Ureter (tissue), 1 donor: ENCODE measurements around the gene TTC31. TPM values are rescaled to one million over a fixed set of nuclear protein-coding genes. Genes with fewer than 3 reads are reported as not detected.
"Not testable (repeated sequence)": the region's sequence is repeated elsewhere in the genome, so short reads cannot be mapped to it uniquely, and the experiment has no call there.

Experiments used
- DNase-seq: peaks from one replicate; pipeline ENCODE4 v3.0.0-alpha.2; 2020; ENCODE audit warnings: low spot score
- total RNA-seq: library from RNA; stranded (reverse); gene quantifications from one replicate; pipeline ENCODE4 v1.2.4, GENCODE V29; 2023
- donor health status: DM: yes; HTN: yes; CAD: no.

TTC31 gene
- total RNA-seq, 1 donor from 2014 or later = 22.5 TPM

DNA sequence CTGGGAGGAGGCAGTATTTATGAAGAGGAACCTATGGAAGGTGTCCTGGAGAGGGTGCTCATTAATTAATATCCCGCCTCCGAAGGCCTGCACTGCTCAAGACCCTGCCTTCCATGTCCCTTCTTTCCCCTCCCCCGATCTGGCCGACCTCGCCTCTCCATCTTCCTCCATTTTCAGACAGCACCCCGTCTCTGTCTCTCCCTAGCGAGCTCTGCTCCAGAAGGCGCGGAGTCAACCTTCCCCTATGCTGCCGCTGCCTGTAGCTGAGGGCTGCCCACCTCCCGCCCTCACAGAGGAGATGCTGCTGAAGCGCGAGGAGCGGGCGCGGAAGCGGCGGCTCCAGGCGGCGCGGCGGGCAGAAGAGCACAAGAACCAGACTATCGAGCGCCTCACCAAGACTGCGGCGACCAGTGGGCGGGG is 25.7 kb upstream of the TTC31 start:
- no peak for DNase-seq

GRCh38 chr2:74457549-74458131 is 25.2 kb upstream of the TTC31 start:
- DNase-seq = peak; percentile 77

- DNase-seq = peak; percentile 100
These were observed 24.5 kb upstream of the TTC31 start, which contains the start of gene WBP1 for GRCh38 chr2:74458132-74458937. Gene WBP1 (plus strand): TSS chr2:74458438. CDS start chr2:74458603, 165 bp downstream.

- no peak for DNase-seq
These were observed 23.9 kb upstream of the TTC31 start for GRCh38 chr2:74458938-74459363.

DNA sequence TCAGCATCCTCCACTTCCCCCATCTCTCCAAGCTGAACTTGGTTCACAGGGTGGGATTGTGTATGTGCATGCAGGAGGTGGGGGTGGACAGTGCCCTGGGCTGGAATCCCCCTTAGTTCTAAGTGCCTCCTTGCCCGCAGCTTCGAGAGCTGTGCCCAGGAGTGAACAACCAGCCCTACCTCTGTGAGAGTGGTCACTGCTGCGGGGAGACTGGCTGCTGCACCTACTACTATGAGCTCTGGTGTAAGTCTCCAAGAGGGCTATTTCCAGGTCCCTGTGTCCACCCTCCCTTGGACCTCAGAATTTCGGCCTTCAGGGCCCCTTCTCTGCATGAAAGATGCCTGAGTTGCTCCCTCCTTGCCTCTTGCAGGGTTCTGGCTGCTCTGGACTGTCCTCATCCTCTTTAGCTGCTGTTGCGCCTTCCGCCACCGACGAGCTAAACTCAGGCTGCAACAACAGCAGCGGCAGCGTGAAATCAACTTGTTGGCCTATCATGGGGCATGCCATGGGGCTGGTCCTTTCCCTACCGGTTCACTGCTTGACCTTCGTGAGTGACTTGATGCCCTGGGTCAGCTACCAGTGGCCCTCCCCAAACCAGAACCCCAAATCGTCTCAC is 23.3 kb upstream of the TTC31 start:
- not testable (repeated sequence) for DNase-seq

DNA sequence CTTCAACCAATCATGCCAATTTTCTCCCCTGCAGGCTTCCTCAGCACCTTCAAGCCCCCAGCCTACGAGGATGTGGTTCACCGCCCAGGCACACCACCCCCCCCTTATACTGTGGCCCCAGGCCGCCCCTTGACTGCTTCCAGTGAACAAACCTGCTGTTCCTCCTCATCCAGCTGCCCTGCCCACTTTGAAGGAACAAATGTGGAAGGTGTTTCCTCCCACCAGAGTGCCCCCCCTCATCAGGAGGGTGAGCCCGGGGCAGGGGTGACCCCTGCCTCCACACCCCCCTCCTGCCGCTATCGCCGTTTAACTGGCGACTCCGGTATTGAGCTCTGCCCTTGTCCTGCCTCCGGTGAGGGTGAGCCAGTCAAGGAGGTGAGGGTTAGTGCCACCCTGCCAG is 22.7 kb upstream of the TTC31 start:
- not testable (repeated sequence) for DNase-seq

GRCh38 chr2:74461187-74462053 is 21.5 kb upstream of the TTC31 start:
- no peak for DNase-seq

DNA sequence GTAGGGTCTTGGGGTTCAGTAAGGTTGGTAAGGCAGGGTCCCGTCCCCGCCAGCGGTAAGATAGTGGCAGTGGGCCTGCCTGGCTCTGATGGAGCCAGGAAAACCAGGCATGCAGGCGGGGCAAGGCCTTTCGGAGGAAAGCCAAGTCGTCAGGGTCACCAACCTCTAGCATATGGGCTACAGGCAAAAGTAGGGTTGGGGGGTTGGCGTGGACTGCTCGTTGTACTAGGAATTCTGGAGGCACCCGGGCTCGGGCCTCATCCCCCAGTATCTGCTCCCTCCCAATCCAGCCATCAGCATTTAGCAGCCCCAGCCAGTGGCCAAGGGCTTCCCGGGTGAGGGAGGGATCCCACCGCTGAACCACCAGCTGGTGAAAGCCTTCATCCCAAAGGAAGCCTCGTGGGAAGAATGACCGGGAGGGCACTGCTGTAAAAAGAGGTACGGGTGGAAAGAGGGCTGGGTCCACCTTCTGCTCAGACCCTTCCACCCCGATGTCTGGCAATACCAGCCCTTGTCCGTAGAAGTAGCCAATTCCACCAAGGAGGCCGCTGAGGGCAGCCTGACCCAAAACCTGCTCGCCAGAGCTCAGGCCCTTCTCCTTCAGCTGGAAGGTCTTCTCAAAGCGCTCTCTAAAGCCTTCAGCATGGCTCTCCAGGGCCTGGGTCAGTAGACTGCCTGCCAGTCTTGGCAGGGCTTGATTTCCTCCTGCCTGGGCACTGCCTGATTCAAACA is 20.7 kb upstream of the TTC31 start:
- DNase-seq = no peak

- DNase-seq = no peak
These were observed 20.1 kb upstream of the TTC31 start for GRCh38 chr2:74462786-74463105.

DNA sequence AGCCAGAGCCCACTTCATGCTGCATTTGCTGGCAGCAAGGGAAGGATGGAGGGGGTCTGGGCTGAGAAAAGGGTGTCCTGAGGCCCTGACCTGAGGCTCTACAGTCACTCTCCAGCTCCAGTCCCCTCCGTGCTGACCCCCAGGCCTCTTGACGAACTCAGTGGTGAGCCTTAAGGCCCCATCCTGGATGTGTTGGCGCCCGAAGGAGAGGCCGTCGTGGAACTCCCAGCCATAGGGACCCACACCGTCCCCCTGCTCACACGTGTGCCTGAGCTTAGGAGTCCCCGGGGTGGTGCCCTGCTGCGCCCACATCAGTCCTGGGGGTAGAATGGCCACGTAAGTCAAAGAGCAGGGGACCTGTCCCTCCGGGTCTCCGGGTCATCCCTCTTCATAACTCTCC is 18.5 kb upstream of the TTC31 start:
- DNase-seq = no peak

GRCh38 chr2:74470742-74471141 is 12.1 kb upstream of the TTC31 start:
- DNase-seq = not testable (repeated sequence)

DNA sequence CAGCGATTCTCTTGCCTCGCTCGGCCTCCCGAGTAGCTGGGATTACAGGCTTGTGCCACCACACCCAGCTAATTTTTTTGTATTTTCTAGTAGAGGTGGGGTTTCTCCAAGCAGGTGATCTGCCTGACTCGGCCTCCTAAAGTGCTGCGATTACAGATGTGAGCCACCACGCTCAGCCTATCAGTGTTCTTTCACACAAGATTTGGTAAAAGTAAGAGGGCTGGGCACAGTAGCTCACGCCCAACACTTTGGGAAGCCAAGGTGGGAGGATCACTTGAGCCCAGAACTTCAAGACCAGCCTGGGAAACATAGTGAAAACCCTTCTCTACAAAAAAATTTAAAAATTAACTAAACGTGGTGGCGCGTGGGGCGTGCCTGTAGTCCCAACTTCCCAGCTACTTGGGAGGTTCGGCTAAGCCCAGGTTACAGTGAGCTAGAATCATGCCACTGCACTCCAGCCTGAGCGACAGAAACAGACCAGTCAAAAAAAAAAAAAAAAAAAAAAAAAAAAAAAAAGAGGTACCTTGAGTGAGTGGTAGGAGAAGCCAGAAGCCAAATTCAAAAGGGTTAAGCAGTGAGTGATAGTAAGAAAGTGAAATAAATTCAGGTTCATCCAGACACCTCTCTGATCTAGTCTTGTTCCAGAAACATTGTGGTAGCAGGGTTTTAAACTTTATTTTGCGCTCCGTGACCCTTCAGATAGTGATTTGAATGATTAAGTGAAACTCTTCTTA is 11.4 kb upstream of the TTC31 start:
- DNase-seq = no peak

- peak; percentile 97 for DNase-seq
These were observed 10.6 kb upstream of the TTC31 start, which contains the start of gene MRPL53 for GRCh38 chr2:74472086-74472944. Gene MRPL53 (minus strand): TSS chr2:74472680. CDS start chr2:74472660, 20 bp downstream.

DNA sequence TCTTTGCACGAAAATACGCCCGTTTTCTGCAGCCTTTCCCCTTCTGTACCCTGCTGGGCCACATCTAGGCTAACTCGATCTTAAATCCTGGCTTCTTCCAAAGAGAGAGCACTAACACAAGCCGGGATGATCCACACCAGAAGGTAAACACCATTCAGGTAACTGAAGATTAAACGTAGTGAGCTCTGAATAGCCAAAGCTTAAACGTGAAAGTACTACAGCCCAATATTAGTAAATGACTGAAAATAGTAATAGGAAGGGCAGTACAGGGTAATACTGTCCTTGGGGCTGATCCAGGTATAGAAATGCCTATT is 10.0 kb upstream of the TTC31 start:
- DNase-seq = no peak

GRCh38 chr2:74474481-74474880 is 8.4 kb upstream of the TTC31 start:
- no peak for DNase-seq

DNA sequence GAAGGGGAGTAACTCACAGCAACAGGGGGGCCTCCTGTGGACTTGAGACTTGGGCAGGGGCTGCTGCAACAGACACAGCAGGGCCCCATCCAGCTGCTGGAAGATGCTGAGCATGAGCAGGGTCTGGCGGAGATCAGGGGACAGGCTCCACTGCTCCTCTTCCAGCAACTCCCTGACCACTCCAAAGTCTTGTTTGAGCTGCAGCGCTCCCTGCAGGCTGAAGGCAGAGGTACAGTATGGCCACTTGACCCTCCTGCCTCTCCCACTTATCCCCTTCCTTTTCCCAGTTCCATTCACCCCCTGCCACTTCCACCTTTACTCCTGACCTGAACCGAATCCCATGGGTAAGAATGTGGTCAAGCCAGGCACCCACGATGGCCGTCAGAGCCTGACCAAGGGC is 8.0 kb upstream of the TTC31 start:
- no peak for DNase-seq

DNA sequence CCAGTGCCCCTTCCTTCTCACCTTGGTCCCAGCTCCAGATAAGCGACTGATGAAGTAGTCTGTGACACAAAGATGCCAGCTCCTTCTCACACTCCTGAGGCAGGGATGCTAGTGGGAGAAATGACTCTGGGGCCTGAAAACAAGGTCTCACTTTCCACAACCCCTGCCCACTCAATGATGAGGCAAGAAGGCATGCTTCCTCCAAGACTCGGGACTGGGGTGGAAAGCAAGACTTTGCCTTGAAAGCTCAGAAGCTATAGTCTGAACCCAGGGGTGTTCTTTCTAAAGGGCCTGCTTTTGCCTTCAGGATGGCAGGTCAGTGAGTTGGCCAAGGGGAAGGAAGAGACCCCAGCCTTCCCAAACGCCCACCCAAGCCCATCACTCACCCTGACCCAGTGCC is 1.4 kb upstream of the TTC31 start:
- DNase-seq = no peak

DNA sequence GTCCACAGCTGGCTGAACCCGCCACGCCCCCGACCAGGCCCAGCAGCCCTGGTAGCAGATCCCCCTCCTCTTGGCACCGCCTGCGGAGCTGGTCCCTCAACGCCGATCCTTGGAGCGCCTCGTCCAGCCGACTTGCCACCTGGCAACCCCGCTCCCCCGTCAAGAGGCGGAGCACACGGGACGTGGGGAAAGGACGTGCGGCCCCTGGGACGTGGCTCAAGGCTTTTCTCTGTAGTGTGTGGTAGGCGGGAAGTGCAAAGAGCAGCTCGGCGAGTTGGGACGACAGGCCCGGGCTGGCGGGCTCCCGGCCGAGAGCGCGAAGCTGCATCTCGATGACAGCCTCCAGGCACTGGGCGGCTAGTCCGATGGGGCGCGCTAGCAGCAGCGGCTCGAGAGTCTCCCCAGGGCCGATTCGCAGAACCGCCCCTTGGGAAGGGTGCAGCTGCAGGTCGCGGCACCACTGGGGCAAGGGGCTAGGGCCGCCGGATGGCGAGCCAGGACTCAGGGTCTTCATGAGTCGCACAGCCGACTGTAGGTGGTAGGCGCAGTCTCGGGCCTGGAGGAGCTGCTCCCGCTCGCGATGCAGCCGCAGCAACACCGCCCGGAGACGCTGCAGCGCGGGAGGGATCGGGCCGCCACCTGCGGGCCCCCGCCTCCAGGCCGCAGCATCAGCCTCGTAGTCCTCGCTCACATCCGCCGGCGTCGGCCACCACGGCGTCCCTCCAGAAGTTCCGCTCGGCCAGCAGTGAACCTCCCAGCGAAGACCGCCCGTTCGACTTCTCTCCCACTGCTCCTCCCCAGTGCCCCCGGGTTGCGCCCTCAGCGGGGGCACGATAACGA is 700 bp upstream of the TTC31 start:
- no peak for DNase-seq

DNA sequence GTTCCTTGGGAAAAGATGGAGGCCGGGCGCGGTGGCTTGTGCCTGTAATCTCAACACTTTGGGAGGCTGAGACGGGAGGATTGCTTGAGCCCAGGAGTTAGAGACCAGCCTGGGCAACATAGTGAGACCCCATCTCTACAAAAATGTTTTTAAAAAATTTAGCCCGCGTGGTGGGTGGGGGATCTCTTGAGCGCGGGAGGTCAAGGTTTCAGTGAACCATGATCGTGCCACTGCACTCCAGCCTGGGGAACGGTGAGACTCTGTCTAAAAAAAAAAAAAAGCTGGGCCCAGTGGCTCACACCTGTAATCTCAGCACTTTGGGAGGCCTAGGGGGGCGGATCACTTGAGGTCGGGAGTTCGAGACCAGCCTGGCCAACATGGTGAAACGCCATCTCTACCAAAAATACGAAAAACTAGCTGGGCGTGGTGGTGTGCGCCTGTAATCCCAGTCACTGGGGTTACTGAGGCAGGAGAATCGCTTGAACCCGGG is 839 bp downstream of the TTC31 start:
- DNase-seq = not testable (repeated sequence)
